ENCODE measurements around the gene RADIL. TPM values are rescaled to one million over a fixed set of nuclear protein-coding genes. Genes with fewer than 3 reads are reported as not detected.

The RADIL gene
- total and polyA plus RNA-seq, 3 donors from 2014 or later, result 24.3 to 29.7 (median 25.6) TPM

DNA sequence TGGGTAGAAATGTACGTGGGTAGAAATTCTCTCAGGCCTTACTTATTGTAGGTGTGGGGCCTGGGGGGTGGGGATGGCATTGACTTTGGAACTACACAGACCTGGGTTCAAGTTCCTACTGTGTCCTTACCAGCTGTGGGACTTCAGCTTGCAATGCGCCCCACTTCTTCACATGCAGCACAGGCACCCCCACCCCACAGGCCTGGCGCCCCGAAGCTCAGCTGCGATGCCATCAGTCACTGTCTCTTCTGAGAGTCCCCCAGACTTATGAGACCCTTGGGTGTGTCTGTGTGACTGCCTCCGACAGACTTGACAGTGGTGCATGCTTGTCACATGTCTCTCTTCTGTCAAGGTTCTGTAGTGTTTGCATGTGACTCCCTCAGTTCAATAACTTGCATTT, 111.2 kb downstream of the RADIL start:
- no peaks in the 10 kb centered on the region for H3K9me3 ChIP-seq
- H3K4me1 ChIP-seq, result peaks cover 19% of the 10 kb centered on the region
- H3K27me3 ChIP-seq, result no peaks in the 10 kb centered on the region
- intact Hi-C loops (cut with DNase I; ENCODE audit: low total_unique reads), result no loop called here
- H3K36me3 ChIP-seq (ENCODE audit: low read depth, missing control alignments), result no peaks in the 10 kb centered on the region
- no peak overlapping the region for H3K4me3 ChIP-seq
- no peak overlapping the region for H3K27ac ChIP-seq
- WGBS, 2 donors, result 97 to 98% methylated on average over 6 of the region's 6 CpGs
- TF ChIP-seq, protein P1, sequence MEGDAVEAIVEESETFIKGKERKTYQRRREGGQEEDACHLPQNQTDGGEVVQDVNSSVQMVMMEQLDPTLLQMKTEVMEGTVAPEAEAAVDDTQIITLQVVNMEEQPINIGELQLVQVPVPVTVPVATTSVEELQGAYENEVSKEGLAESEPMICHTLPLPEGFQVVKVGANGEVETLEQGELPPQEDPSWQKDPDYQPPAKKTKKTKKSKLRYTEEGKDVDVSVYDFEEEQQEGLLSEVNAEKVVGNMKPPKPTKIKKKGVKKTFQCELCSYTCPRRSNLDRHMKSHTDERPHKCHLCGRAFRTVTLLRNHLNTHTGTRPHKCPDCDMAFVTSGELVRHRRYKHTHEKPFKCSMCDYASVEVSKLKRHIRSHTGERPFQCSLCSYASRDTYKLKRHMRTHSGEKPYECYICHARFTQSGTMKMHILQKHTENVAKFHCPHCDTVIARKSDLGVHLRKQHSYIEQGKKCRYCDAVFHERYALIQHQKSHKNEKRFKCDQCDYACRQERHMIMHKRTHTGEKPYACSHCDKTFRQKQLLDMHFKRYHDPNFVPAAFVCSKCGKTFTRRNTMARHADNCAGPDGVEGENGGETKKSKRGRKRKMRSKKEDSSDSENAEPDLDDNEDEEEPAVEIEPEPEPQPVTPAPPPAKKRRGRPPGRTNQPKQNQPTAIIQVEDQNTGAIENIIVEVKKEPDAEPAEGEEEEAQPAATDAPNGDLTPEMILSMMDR (IDR thresholded peaks at IDR 0.05), result no peak
- TF ChIP-seq POLR2A (IDR thresholded peaks at IDR 0.05), result no peak
- DNase-seq, result no peak

DNA sequence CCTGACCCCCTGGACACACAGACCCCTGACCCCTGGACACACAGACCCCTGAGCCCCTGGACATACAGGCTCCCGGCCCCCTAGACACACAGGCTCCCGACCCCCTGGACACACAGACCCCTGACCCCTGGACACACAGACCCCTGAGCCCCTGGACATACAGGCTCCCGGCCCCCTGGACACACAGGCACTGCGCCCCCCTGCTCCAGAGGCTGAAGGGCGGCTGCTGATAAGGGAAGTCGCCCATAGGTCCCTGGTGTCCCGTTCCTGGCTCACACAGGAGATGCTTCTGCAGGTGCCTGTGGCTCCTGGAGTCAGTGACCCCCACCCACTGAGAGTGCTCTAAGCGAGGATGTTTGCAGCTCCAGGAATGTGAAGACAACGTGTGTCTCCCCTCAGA, 111.8 kb downstream of the RADIL start:
- H3K4me1 ChIP-seq, result peaks cover 13% of the 10 kb centered on the region
- no peak for DNase-seq
- H3K4me3 ChIP-seq, result no peak overlapping the region
- no peaks in the 10 kb centered on the region for H3K36me3 ChIP-seq (ENCODE audit: low read depth, missing control alignments)
- no peaks in the 10 kb centered on the region for H3K9me3 ChIP-seq
- intact Hi-C loops (cut with DNase I; ENCODE audit: low total_unique reads), result no loop called here
- no peak overlapping the region for H3K27ac ChIP-seq
- WGBS, 2 donors, result 89% methylated on average over 9 of the region's 9 CpGs; no CpG with 5 or more reads in 1 of the 2 donors
- no peaks in the 10 kb centered on the region for H3K27me3 ChIP-seq
- no peak for TF ChIP-seq POLR2A (IDR thresholded peaks at IDR 0.05)
- TF ChIP-seq, protein P1 (IDR thresholded peaks at IDR 0.05), result no peak

DNA sequence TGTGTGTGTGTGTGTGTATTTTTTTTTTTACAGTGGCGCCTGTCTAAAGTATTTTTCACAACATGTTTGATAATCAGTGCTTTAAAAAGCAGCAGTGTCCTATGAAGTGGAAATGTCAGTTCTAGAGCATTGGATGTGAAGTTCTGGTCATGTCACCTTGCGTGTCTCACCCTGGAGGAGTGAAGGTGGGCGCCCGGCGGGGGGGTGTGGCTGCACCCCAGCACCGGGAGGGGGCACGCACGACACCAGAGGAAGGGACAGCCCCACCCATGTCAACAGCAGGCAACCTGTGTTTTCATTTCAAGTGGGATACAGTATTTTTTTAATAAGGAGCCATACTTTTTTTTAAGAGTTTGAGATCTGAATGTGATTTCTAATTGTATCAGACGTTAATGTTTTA, 112.6 kb downstream of the RADIL start:
- no peak for TF ChIP-seq POLR2A (IDR thresholded peaks at IDR 0.05)
- TF ChIP-seq, protein P1 (IDR thresholded peaks at IDR 0.05), result no peak
- Histone ChIP-seq H3K27ac (no peak overlapping the region), H3K27me3 (no peaks in the 10 kb centered on the region), H3K4me3 (no peak overlapping the region), H3K36me3 (ENCODE audit: low read depth, missing control alignments) (no peaks in the 10 kb centered on the region), H3K4me1 (peaks cover 7% of the 10 kb centered on the region), H3K9me3 (no peaks in the 10 kb centered on the region)
- DNase-seq, result no peak
- WGBS, 2 donors, result 78 to 84% methylated on average over 9 of the region's 9 CpGs
- intact Hi-C loops (cut with DNase I; ENCODE audit: low total_unique reads), result no loop called here

DNA sequence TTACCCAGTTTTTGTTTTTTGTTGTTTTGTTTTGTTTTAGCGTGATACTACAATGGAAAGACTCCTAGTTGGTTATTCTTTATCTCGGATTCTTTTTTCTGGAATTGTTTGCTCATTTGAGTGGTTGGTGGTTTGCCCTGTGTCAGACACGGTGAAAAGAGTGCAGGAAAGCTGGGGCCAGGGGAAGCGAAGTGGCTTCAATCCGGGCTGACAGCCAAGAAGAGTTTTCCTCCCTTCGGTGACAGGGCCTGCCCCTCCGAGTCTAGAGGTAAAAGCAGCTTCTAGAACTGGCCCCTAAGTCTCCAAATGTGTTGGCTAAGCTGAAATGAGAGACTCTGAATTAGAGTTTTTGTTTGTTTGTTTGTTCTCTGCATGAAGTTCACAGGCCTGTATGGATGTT, 113.8 kb downstream of the RADIL start:
- 44 to 53% methylated on average over 7 of the region's 7 CpGs for WGBS, 2 donors
- Histone ChIP-seq H3K4me3 (no peak overlapping the region), H3K27me3 (no peaks in the 10 kb centered on the region), H3K4me1 (peaks cover 5% of the 10 kb centered on the region), H3K27ac (no peak overlapping the region), H3K36me3 (ENCODE audit: low read depth, missing control alignments) (no peaks in the 10 kb centered on the region), H3K9me3 (no peaks in the 10 kb centered on the region)
- DNase-seq, result no peak
- intact Hi-C loops (cut with DNase I; ENCODE audit: low total_unique reads), result no loop called here
- TF ChIP-seq POLR2A (IDR thresholded peaks at IDR 0.05), result no peak
- TF ChIP-seq, protein P1 (IDR thresholded peaks at IDR 0.05), result no peak
